Kidney tubule cell (primary cell): ENCODE data around the gene CMTM5.
"Not testable (repeated sequence)": the region's sequence is repeated elsewhere in the genome, so short reads cannot be mapped to it uniquely, and the experiment has no call there.

Source experiments
- DNase-seq: peaks from one replicate; pipeline ENCODE4 v3.0.0-alpha.2; 2018; ENCODE audit warnings: low spot score

CMTM5 gene

DNA sequence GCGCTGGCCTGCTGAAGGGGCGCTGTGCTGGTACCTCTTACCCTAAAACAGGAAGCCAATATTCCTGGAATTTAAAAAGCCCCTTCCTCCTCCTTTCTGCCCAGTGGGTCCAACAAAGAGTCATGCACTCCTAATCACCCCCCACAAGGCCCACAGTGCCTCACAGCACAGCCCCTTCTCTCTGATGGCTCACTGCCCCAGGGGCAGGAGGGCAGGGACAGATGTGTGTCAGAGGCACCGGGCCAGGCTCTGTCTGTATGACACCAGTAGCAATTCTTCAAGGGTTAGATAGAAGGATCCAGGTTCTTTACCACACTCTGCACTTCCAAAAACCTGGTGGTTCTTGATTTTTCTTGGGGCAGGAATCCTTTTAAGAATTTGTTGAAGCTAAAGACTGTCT lies 22.3 kb downstream of the CMTM5 start:
- no peak for DNase-seq

GRCh38 chr14:23399591-23399990 lies 22.7 kb downstream of the CMTM5 start:
- no peak for DNase-seq

GRCh38 chr14:23400496-23401149 lies 23.8 kb downstream of the CMTM5 start:
- not testable (repeated sequence) for DNase-seq

- DNase-seq = no peak
Observed at GRCh38 chr14:23401291-23401690, 24.4 kb downstream of the CMTM5 start.

DNA sequence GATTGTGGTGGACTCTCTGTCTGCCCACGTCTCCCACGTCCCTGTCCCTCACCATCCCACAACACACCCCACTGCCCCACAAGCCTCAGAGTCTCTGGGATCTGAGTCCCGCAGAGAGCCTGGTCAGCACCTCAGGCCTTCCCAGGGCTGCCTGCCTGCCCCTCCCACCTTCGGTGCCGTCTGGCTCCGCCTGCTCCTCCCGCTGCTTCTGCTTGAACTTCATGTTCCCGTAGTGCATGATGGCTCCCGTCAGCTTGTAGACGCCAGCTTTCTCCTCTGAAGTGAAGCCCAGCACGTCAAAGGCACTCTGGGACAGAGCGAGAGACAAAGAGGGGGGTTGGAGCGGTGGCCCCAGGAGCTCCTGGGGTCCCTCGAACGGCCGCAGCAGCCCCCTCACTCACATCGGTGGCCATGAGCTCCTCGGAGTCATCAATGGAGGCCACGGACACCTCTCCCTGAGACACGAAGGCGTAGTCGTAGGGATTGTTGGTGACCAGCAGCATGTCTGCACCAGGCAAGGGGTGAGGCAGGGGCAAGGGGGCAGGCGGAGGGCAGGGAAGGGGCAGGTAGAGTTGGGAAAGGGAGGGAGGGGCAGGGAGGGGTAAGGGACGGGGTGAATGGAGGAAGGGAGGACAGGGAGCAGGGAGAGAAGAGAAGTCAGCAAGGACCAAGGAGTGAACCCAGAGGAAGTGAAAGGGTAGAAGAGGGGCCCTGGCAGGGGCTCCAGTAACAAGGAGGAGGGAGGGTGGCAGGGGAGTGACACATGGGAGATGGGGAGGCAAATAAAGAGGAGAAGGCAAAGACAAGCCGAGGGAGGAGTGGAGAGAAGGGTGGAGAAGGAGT lies 25.7 kb downstream of the CMTM5 start:
- DNase-seq = no peak

- DNase-seq = no peak
Observed at GRCh38 chr14:23403139-23403438, 26.2 kb downstream of the CMTM5 start.

- DNase-seq = no peak
Observed at GRCh38 chr14:23403908-23404307, 27.1 kb downstream of the CMTM5 start.

DNA sequence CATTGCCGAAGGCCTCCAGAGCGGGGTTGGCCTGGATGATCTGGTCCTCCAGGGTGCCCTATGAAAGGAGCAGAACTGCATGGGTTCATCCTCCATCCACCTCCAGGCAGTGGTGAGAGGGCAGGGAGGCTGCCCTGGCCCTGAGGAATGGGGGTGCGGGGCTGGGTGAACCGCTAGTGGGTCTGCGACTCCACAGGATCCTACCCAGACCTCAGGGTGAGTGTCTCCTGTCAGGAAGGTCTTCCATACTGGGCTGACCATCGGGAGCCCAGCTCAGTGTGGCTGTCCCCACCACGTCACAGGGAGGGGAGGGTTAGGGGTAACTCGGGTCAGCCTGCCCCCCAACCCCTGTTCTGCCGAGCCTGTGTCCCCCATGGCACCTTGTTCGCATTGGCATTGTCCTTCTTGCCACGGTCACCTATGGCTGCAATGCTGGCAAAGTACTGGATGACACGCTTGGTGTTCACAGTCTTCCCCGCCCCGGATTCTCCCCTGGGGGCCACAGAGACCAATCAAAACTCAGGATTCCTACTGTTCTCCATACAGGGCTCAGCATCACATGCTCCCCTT lies 27.6 kb downstream of the CMTM5 start:
- no peak for DNase-seq

GRCh38 chr14:23405096-23405495 lies 28.2 kb downstream of the CMTM5 start:
- no peak for DNase-seq

- DNase-seq = no peak
Observed at GRCh38 chr14:23405516-23406025, 28.7 kb downstream of the CMTM5 start.

- DNase-seq = no peak
Observed at GRCh38 chr14:23406244-23406643, 29.4 kb downstream of the CMTM5 start.

- DNase-seq = no peak
Observed at GRCh38 chr14:23406725-23407355, 30.0 kb downstream of the CMTM5 start.

GRCh38 chr14:23407516-23408306 lies 30.9 kb downstream of the CMTM5 start, which contains the start of gene MYH6:
Gene MYH6, minus strand, starts transcription at chr14:23408273. Its CDS starts 1,050 bp downstream, at chr14:23407223.
- no peak for DNase-seq

DNA sequence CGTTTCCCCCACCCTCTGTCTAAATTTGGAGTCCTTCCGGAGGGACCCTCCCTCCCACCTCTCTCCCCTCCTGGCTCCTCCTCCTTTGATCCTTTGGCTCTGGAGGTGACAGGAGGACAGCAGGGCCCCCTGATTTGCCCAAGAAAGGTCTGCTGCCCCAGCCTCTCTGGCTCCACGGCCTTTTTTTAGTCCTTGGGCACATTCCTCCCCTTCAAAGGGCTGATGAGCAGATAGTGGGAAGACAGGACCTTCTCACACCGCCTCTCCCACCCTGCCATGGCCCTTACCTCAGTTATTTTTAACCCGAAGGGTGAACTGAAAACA lies 31.4 kb downstream of the CMTM5 start:
- no peak for DNase-seq

GRCh38 chr14:23409475-23409874 lies 32.6 kb downstream of the CMTM5 start:
- no peak for DNase-seq

DNA sequence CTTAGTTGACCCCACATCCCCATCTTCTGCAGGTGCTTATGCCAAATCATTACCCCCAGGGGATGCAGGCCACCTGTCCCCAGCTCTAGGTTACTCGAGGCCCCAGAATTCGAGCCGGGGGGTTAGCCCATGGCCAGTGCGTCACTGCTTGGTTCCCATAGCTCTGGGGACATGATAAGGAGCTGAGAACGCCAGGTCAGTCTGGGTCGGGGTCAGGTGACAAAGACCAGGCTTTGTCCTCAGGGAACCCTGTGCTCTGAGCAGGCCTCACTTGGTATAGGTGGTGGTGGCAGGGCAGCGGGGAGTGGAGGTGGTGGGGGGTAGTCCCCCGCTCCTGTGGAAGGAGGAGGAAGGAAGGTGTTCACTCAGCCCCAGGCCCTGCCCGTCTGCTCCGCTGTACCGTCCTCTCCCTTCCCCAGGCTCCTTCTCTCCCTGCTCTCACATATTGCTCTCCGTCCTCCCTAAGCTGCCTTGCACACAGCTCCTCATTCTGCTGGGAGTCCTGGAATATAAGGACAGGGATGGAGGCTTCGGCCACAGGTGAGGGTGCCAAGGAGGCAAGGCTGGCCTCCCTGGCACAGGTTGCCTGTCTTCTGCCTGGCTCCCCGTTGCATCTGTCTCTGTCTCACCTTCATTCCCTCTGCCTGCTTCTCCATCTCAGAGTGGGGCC lies 33.3 kb downstream of the CMTM5 start:
- DNase-seq = no peak

DNA sequence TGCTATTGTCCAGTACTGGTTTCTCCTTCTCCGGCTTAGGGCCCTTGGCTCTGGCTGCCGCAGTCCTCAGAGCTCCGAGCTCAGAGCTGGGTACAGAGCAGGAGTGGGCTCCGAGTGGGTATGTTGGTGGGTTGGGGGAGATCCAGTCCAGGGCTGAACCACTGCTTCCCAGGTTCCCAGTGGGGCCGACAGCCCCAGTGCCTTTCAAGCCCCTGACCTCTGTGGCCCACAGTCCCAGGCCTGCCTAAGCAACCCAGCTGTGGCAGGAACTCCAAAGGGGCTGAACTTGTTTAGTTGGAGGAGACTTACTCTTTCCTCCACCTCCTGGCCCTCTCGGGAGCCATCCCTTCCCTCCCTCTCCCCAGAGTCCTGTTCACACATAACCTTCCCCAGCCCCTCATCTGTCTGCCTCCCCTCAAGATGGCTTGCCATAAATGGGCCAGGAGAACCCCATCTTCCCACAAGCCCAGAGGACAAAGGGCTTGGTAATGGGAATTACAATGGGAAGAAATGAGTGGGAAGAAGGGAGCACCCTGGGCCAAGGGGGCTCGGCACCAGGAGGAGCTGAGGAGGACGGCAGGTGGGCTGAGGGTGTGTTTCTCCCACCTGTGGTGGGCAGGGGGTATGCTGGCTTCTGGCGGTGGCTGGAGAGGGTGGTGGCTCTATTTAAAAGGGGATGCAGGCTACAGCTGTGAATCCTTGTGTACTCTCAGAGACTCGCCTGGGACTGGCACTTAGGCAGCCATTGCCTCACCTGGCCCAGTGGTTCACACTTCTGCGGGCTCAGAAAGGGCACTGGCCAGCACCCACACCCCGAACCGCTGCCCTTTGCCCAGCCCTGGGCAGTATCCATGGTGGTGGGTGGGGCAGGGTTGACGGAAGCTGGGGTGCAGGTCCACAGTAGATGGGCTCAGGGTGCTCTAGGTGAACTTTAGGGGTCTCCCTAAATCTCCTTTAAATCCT lies 35.0 kb downstream of the CMTM5 start:
- no peak for DNase-seq

- no peak for DNase-seq
Observed at GRCh38 chr14:23413681-23414080, 36.8 kb downstream of the CMTM5 start.

GRCh38 chr14:23414254-23414653 lies 37.4 kb downstream of the CMTM5 start:
- DNase-seq = no peak
